ENCODE measurements around the gene CALHM4. TPM values are rescaled to one million over a fixed set of nuclear protein-coding genes. Genes with fewer than 3 reads are reported as not detected.

The CALHM4 gene
- total RNA-seq, 6 experiments from 2014 or later, result not detected

- 90% methylated on average over 1 of the region's 1 CpG for WGBS (ENCODE audit: insufficient coverage, low coverage, low lambda C conversion rate, missing lambda C conversion rate)
- DNase-seq, result no peak
- ATAC-seq, result no peak
- Histone ChIP-seq H3K4me3 (no peak overlapping the region), H3K36me3 (no peaks in the 10 kb centered on the region), H3K9me3 (no peaks in the 10 kb centered on the region), H3K27ac (no peak overlapping the region), H3K27me3 (no peaks in the 10 kb centered on the region), H3K4me1 (no peaks in the 10 kb centered on the region)
- TF ChIP-seq POLR2A (IDR thresholded peaks at IDR 0.05) (no peak), CTCF (IDR thresholded peaks at IDR 0.05) (no peak)
- intact Hi-C loops (cut with DNase I), result no loop called here
Observed at GRCh38 chr6:116528133-116528532, 25.4 kb upstream of the CALHM4 start.

- H3K27ac ChIP-seq, result no peak overlapping the region
- TF ChIP-seq CTCF (IDR thresholded peaks at IDR 0.05) (no peak), POLR2A (IDR thresholded peaks at IDR 0.05) (no peak)
- H3K27me3 ChIP-seq, result no peaks in the 10 kb centered on the region
- no peaks in the 10 kb centered on the region for H3K9me3 ChIP-seq
- H3K4me3 ChIP-seq, result no peak overlapping the region
- ATAC-seq (no peak), DNase-seq (no peak)
- H3K36me3 ChIP-seq, result no peaks in the 10 kb centered on the region
- whole genome bisulfite sequencing (ENCODE audit: insufficient coverage, low coverage, low lambda C conversion rate, missing lambda C conversion rate), result 49% methylated on average over 3 of the region's 3 CpGs
- no peaks in the 10 kb centered on the region for H3K4me1 ChIP-seq
- intact Hi-C loops (cut with DNase I), result no loop called here
Observed at GRCh38 chr6:116528780-116529179, 24.8 kb upstream of the CALHM4 start.

GRCh38 chr6:116529466-116530290, 23.9 kb upstream of the CALHM4 start:
- no peak for TF ChIP-seq CTCF (IDR thresholded peaks at IDR 0.05)
- Histone ChIP-seq H3K36me3 (no peaks in the 10 kb centered on the region), H3K9me3 (no peaks in the 10 kb centered on the region), H3K4me3 (no peak overlapping the region), H3K4me1 (no peaks in the 10 kb centered on the region), H3K27ac (no peak overlapping the region), H3K27me3 (no peaks in the 10 kb centered on the region)
- no peak for ATAC-seq
- 66% methylated on average over 3 of the region's 3 CpGs for WGBS (ENCODE audit: insufficient coverage, low coverage, low lambda C conversion rate, missing lambda C conversion rate)
- intact Hi-C loops (cut with DNase I), result no loop called here
- no peak for DNase-seq

GRCh38 chr6:116530436-116530835, 23.1 kb upstream of the CALHM4 start:
- Histone ChIP-seq H3K4me1 (no peaks in the 10 kb centered on the region), H3K4me3 (no peak overlapping the region), H3K36me3 (no peaks in the 10 kb centered on the region), H3K27me3 (no peaks in the 10 kb centered on the region), H3K9me3 (no peaks in the 10 kb centered on the region), H3K27ac (no peak overlapping the region)
- ATAC-seq, result no peak
- intact Hi-C loops (cut with DNase I), result no loop called here
- TF ChIP-seq POLR2A (IDR thresholded peaks at IDR 0.05) (no peak), CTCF (IDR thresholded peaks at IDR 0.05) (no peak)
- WGBS (ENCODE audit: insufficient coverage, low coverage, low lambda C conversion rate, missing lambda C conversion rate), result 81% methylated on average over 2 of the region's 2 CpGs
- DNase-seq, result no peak

Data from right lobe of liver (tissue), 6 donors.